ENCODE measurements around the gene PHLDB1.

PHLDB1 gene

DNA sequence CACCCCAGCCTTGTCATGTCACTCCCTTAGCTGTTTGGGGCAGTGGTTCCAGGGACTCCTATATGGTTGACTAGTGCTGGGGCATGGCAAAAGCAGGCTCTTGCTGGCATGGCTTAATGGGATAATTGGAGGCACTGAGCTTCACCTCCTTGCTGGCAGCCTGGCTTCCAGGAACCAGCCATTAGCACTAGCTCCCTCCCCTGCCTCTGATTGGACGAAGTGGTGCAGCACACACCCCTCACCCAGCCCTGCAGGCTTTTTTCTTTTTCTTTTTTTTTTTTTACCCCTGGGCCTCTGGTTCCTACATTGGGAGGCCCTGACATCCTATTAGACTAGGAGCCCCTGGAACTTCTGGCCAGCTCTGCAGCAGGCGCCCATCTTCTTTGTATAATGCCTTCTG is 18.6 kb downstream of the PHLDB1 start:
- TF ChIP-seq ZFX (IDR thresholded peaks at IDR 0.05; ENCODE audit: borderline replicate concordance): no peak
- TF ChIP-seq, protein P1, sequence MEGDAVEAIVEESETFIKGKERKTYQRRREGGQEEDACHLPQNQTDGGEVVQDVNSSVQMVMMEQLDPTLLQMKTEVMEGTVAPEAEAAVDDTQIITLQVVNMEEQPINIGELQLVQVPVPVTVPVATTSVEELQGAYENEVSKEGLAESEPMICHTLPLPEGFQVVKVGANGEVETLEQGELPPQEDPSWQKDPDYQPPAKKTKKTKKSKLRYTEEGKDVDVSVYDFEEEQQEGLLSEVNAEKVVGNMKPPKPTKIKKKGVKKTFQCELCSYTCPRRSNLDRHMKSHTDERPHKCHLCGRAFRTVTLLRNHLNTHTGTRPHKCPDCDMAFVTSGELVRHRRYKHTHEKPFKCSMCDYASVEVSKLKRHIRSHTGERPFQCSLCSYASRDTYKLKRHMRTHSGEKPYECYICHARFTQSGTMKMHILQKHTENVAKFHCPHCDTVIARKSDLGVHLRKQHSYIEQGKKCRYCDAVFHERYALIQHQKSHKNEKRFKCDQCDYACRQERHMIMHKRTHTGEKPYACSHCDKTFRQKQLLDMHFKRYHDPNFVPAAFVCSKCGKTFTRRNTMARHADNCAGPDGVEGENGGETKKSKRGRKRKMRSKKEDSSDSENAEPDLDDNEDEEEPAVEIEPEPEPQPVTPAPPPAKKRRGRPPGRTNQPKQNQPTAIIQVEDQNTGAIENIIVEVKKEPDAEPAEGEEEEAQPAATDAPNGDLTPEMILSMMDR (IDR thresholded peaks at IDR 0.05): no peak
- no peak overlapping the region for H3K27ac ChIP-seq

DNA sequence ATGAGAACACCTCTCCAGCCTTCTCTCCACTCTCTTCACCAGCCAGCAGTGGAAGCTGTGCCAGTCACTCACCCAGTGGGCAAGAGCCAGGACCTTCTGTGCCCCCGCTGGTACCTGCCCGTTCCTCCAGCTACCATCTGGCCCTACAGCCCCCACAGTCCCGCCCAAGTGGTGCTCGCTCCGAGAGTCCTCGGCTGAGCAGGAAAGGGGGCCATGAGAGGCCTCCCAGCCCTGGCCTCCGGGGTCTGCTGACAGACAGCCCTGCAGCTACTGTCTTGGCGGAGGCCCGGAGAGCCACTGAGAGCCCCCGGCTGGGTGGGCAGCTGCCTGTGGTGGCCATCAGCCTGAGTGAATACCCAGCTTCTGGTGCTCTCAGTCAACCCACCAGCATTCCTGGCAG is 20.2 kb downstream of the PHLDB1 start:
- TF ChIP-seq, protein P1 (IDR thresholded peaks at IDR 0.05): no peak
- no peak for TF ChIP-seq ZFX (IDR thresholded peaks at IDR 0.05; ENCODE audit: borderline replicate concordance)
- no peak overlapping the region for H3K27ac ChIP-seq

DNA sequence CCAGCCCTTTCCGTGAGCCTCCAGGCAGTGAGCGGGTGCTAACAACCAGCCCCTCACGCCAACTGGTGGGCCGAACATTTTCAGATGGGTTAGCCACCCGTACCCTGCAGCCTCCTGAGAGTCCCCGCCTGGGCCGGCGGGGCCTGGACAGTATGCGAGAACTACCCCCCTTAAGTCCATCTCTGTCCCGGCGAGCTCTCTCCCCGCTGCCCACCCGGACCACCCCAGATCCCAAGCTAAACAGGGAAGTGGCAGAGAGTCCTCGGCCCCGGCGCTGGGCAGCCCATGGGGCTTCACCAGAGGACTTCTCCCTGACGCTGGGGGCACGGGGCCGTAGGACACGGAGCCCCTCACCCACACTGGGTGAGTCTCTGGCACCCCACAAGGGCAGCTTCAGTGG is 20.6 kb downstream of the PHLDB1 start:
- H3K27ac ChIP-seq: no peak overlapping the region
- TF ChIP-seq ZFX (IDR thresholded peaks at IDR 0.05; ENCODE audit: borderline replicate concordance): no peak
- TF ChIP-seq, protein P1 (IDR thresholded peaks at IDR 0.05): no peak

DNA sequence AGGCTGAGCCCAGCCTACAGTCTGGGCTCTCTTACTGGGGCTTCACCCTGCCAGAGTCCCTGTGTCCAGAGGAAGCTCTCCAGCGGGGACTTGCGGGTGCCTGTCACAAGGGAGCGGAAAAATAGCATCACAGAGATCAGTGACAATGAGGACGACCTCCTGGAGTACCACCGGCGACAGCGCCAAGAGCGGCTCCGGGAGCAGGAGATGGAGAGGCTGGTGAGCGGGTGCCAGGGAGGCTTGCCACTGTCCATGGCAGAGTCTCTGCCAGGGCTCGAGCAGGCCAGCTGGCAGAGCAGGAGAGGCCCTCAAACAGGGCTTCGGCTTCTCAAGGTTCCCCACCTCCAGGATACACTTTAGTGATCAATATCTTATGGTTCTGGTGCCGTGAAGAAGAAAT is 21.0 kb downstream of the PHLDB1 start:
- no peak for TF ChIP-seq ZFX (IDR thresholded peaks at IDR 0.05; ENCODE audit: borderline replicate concordance)
- TF ChIP-seq, protein P1 (IDR thresholded peaks at IDR 0.05): no peak
- no peak overlapping the region for H3K27ac ChIP-seq

DNA sequence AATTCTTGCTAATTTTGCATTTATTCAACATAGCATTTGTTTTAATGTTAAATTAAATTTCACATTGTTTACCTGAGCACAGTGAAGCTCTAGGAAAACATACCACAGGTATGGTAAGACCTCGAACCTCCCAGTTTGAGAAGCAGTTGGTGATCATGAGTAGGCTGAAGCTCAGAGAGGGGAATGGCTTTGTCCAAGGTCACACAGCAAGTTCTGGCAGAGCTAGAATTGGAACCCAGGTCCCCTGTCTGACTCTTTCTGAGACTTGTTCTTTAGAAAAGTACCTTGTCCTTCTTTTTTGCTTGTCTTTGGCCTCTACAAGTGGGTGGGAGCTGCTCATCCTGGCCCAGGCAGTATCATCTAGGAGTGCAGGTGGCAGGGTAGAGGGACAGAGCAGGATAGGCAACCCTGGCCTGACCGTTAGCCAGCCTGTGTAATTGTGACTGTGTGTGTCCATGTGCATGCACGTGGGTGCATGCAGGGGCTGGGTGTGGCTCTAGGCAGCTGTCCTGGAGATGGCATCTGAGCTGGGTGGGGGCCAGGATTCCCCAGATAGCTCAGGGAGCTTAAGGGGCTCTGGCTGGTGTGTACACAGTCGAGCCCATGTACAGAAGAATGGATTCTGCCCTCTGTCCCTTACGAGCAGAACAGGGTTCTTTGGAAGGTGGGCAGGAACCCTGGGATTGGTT is 21.6 kb downstream of the PHLDB1 start:
- H3K27ac ChIP-seq: no peak overlapping the region
- TF ChIP-seq ZFX (IDR thresholded peaks at IDR 0.05; ENCODE audit: borderline replicate concordance): no peak

GRCh38 chr11:118629761-118630661 is 22.6 kb downstream of the PHLDB1 start:
- H3K27ac ChIP-seq: no peak overlapping the region
- no peak for TF ChIP-seq ZFX (IDR thresholded peaks at IDR 0.05; ENCODE audit: borderline replicate concordance)
- TF ChIP-seq, protein P1 (IDR thresholded peaks at IDR 0.05): no peak

GRCh38 chr11:118631142-118631909 is 23.9 kb downstream of the PHLDB1 start:
- TF ChIP-seq, protein P1 (IDR thresholded peaks at IDR 0.05): no peak
- no peak for TF ChIP-seq ZFX (IDR thresholded peaks at IDR 0.05; ENCODE audit: borderline replicate concordance)

More at GRCh38 chr11:118631142-118631909, 23.9 kb downstream of the PHLDB1 start:
- no peak overlapping the region for H3K27ac ChIP-seq

All from 22Rv1 (cell line).